ENCODE results near the gene FBLN5.

- TF ChIP-seq CTCF (IDR thresholded peaks at IDR 0.05; ENCODE audit: low read length) = no peak
- no peak for TF ChIP-seq EZH2 (IDR thresholded peaks at IDR 0.05; ENCODE audit: borderline replicate concordance, low read length)
These were observed 21.2 kb downstream of the FBLN5 start for GRCh38 chr14:91926131-91926890.

Measured in OCI-LY1 (cell line).